Limb (tissue), 2 donors: Measurements from ENCODE around the gene KIF1C.
A peak's percentile ranks its signal among the peaks of the same experiment; 100 is the strongest.
"Not testable (repeated sequence)": the region's sequence is repeated elsewhere in the genome, so short reads cannot be mapped to it uniquely, and the experiment has no call there.

ENCODE experiments used
- DNase-seq, 2 donors: peaks; one replicate each; pipeline ENCODE4 v3.0.0-alpha.2; 2016; ENCODE audit errors: extremely low spot score in 2 of 2

Gene KIF1C

GRCh38 chr17:4999430-5000093 lies 1.8 kb downstream of the KIF1C start:
- no peak for DNase-seq

GRCh38 chr17:5000237-5000639 lies 2.5 kb downstream of the KIF1C start:
- no peak for DNase-seq

GRCh38 chr17:5002121-5002788 lies 4.5 kb downstream of the KIF1C start:
- DNase-seq: no peak

GRCh38 chr17:5003214-5003867 lies 5.6 kb downstream of the KIF1C start:
- no peak for DNase-seq

- DNase-seq: peak in 1 of 2 donors; percentile 7
Measured at GRCh38 chr17:5011928-5012327, 14.2 kb downstream of the KIF1C start.

- DNase-seq: no peak
Measured at GRCh38 chr17:5014357-5014756, 16.6 kb downstream of the KIF1C start.

- DNase-seq: no peak
Measured at GRCh38 chr17:5019475-5019956, 21.8 kb downstream of the KIF1C start.

- no peak for DNase-seq
Measured at GRCh38 chr17:5020502-5021023, 22.8 kb downstream of the KIF1C start.

GRCh38 chr17:5022171-5022711 lies 24.5 kb downstream of the KIF1C start:
- no peak for DNase-seq

GRCh38 chr17:5023588-5024147 lies 25.9 kb downstream of the KIF1C start:
- DNase-seq: no peak

- DNase-seq: no peak
Measured at GRCh38 chr17:5024604-5025003, 26.9 kb downstream of the KIF1C start.

- DNase-seq: no peak
Measured at GRCh38 chr17:5027299-5027698, 29.5 kb downstream of the KIF1C start.

- DNase-seq: no peak
Measured at GRCh38 chr17:5027916-5028315, 30.2 kb downstream of the KIF1C start.

- DNase-seq: not testable (repeated sequence)
Measured at GRCh38 chr17:5030168-5030567, 32.4 kb downstream of the KIF1C start.

- peak; percentile 73 to 88 for DNase-seq
Measured at GRCh38 chr17:5031365-5032082, 33.8 kb downstream of the KIF1C start.

GRCh38 chr17:5032865-5033264 lies 35.1 kb downstream of the KIF1C start:
- no peak for DNase-seq

GRCh38 chr17:5033352-5034015 lies 35.7 kb downstream of the KIF1C start:
- no peak for DNase-seq

- DNase-seq: no peak
Measured at GRCh38 chr17:5034063-5034462, 36.3 kb downstream of the KIF1C start.

GRCh38 chr17:5034651-5035050 lies 36.9 kb downstream of the KIF1C start:
- no peak for DNase-seq

- DNase-seq: no peak
Measured at GRCh38 chr17:5035315-5035714, 37.6 kb downstream of the KIF1C start, which contains the start of gene SLC52A1. Gene SLC52A1, minus strand, starts transcription at chr17:5035426. Its CDS starts 820 bp downstream, at chr17:5034606.
